ENCODE results near the gene KCNJ6. TPM values are rescaled to one million over a fixed set of nuclear protein-coding genes. Genes with fewer than 3 reads are reported as not detected.

KCNJ6 gene
- total and polyA plus RNA-seq, 9 of the 15 experiments (the other 6 are each of a cell fraction or from before 2014, with no cell fraction given), result 0.06 to 0.21 (median 0.13) TPM; not detected in 1

DNA sequence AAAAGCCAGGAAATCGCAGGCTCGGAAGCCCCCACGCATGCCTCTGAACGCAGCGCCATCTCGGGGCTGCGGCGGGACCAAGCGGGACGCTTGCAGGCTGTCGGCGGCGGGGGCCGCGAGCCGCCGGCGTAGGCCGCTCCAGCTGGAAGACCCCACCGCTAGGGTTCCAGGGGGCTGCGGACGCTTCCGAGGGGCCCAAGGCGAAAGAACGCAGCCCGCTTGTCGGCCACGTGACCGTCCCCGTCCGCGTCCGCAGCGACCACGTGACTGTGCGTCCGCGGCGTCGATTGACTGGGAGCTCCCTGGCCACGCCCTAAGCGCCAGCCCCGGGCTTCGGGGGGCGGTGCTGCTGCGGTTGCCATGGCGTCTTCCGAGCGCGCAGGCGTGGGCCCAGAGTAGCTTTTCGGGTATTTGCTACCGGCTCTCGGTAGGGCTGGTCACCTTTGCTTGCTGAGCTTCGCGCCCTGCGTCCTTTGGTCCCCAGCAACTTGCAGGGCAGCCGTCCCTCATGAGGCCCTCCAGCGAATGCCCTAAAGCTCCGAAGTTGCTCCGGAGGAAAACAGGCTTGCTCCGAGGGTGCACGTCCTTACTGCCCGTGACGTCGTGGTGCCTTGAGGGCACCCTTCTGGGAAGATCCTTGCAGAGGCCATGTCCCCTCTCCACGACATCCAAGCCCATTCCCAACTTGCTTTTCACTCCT, 352.5 kb downstream of the KCNJ6 start (continued):
- TF ChIP-seq, protein P1, sequence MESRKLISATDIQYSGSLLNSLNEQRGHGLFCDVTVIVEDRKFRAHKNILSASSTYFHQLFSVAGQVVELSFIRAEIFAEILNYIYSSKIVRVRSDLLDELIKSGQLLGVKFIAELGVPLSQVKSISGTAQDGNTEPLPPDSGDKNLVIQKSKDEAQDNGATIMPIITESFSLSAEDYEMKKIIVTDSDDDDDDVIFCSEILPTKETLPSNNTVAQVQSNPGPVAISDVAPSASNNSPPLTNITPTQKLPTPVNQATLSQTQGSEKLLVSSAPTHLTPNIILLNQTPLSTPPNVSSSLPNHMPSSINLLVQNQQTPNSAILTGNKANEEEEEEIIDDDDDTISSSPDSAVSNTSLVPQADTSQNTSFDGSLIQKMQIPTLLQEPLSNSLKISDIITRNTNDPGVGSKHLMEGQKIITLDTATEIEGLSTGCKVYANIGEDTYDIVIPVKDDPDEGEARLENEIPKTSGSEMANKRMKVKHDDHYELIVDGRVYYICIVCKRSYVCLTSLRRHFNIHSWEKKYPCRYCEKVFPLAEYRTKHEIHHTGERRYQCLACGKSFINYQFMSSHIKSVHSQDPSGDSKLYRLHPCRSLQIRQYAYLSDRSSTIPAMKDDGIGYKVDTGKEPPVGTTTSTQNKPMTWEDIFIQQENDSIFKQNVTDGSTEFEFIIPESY (CRISPR knock-in tag; IDR thresholded peaks at IDR 0.05), result peak; percentile 86
- TF ChIP-seq ZNF57 (CRISPR knock-in tag; IDR thresholded peaks at IDR 0.05) (no peak), CSDE1 (IDR thresholded peaks at IDR 0.05) (peak in 1 of 2 experiments; percentile 86; a peak in 2 of 4 replicates), ZBTB17 (CRISPR knock-in tag; IDR thresholded peaks at IDR 0.05) (peak; percentile 20), ZNF24 (IDR thresholded peaks at IDR 0.05) (peak; percentile 23; the same call in 1 of the 2 replicates), PHF21A (IDR thresholded peaks at IDR 0.05; ENCODE audit: borderline replicate concordance, low read depth) (0 out of 2 replicates have a peak, but pooled peaks have one; percentile 13), ZNF239 (CRISPR knock-in tag; IDR thresholded peaks at IDR 0.05) (no peak), POLR3G (IDR thresholded peaks at IDR 0.05; ENCODE audit: extremely low read depth, insufficient read length, insufficient replicate concordance) (no peak), NR2F6 (CRISPR knock-in tag; IDR thresholded peaks at IDR 0.05) (no peak), RBM17 (IDR thresholded peaks at IDR 0.05; ENCODE audit: borderline replicate concordance, low read depth, low read length) (no peak), ZBTB8A (IDR thresholded peaks at IDR 0.05; ENCODE audit: partially characterized antibody) (no peak), NFRKB (IDR thresholded peaks at IDR 0.05; ENCODE audit: low read depth) (peak; percentile 7; the same call in 1 of the 2 replicates), ZNF561 (CRISPR knock-in tag; conservative IDR thresholded peaks at IDR 0.05) (no peak)
- TF ChIP-seq, protein P2, sequence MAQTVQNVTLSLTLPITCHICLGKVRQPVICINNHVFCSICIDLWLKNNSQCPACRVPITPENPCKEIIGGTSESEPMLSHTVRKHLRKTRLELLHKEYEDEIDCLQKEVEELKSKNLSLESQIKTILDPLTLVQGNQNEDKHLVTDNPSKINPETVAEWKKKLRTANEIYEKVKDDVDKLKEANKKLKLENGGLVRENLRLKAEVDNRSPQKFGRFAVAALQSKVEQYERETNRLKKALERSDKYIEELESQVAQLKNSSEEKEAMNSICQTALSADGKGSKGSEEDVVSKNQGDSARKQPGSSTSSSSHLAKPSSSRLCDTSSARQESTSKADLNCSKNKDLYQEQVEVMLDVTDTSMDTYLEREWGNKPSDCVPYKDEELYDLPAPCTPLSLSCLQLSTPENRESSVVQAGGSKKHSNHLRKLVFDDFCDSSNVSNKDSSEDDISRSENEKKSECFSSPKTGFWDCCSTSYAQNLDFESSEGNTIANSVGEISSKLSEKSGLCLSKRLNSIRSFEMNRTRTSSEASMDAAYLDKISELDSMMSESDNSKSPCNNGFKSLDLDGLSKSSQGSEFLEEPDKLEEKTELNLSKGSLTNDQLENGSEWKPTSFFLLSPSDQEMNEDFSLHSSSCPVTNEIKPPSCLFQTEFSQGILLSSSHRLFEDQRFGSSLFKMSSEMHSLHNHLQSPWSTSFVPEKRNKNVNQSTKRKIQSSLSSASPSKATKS (CRISPR knock-in tag; IDR thresholded peaks at IDR 0.05), result no peak
- TF ChIP-seq, protein P3, sequence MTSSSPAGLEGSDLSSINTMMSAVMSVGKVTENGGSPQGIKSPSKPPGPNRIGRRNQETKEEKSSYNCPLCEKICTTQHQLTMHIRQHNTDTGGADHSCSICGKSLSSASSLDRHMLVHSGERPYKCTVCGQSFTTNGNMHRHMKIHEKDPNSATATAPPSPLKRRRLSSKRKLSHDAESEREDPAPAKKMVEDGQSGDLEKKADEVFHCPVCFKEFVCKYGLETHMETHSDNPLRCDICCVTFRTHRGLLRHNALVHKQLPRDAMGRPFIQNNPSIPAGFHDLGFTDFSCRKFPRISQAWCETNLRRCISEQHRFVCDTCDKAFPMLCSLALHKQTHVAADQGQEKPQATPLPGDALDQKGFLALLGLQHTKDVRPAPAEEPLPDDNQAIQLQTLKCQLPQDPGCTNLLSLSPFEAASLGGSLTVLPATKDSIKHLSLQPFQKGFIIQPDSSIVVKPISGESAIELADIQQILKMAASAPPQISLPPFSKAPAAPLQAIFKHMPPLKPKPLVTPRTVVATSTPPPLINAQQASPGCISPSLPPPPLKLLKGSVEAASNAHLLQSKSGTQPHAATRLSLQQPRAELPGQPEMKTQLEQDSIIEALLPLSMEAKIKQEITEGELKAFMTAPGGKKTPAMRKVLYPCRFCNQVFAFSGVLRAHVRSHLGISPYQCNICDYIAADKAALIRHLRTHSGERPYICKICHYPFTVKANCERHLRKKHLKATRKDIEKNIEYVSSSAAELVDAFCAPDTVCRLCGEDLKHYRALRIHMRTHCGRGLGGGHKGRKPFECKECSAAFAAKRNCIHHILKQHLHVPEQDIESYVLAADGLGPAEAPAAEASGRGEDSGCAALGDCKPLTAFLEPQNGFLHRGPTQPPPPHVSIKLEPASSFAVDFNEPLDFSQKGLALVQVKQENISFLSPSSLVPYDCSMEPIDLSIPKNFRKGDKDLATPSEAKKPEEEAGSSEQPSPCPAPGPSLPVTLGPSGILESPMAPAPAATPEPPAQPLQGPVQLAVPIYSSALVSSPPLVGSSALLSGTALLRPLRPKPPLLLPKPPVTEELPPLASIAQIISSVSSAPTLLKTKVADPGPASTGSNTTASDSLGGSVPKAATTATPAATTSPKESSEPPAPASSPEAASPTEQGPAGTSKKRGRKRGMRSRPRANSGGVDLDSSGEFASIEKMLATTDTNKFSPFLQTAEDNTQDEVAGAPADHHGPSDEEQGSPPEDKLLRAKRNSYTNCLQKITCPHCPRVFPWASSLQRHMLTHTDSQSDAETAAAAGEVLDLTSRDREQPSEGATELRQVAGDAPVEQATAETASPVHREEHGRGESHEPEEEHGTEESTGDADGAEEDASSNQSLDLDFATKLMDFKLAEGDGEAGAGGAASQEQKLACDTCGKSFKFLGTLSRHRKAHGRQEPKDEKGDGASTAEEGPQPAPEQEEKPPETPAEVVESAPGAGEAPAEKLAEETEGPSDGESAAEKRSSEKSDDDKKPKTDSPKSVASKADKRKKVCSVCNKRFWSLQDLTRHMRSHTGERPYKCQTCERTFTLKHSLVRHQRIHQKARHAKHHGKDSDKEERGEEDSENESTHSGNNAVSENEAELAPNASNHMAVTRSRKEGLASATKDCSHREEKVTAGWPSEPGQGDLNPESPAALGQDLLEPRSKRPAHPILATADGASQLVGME (CRISPR knock-in tag; IDR thresholded peaks at IDR 0.05), result no peak; the same call in 1 of the 2 replicates
- TF ChIP-seq, protein P4, sequence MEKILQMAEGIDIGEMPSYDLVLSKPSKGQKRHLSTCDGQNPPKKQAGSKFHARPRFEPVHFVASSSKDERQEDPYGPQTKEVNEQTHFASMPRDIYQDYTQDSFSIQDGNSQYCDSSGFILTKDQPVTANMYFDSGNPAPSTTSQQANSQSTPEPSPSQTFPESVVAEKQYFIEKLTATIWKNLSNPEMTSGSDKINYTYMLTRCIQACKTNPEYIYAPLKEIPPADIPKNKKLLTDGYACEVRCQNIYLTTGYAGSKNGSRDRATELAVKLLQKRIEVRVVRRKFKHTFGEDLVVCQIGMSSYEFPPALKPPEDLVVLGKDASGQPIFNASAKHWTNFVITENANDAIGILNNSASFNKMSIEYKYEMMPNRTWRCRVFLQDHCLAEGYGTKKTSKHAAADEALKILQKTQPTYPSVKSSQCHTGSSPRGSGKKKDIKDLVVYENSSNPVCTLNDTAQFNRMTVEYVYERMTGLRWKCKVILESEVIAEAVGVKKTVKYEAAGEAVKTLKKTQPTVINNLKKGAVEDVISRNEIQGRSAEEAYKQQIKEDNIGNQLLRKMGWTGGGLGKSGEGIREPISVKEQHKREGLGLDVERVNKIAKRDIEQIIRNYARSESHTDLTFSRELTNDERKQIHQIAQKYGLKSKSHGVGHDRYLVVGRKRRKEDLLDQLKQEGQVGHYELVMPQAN (IDR thresholded peaks at IDR 0.05; ENCODE audit: borderline replicate concordance), result no peak; the same call in 1 of the 2 replicates

All from K562 (cell line).